WI38 (cell line): ENCODE data around the gene ZFYVE28.

Experiments
- H3K4me3 ChIP-seq: 2 replicates; pipeline ENCODE4 v1.5.1; 2011; ENCODE audit warnings: low read depth, mild to moderate bottlenecking, control low read depth, low read length
- CTCF ChIP-seq: IDR thresholded peaks from 2 replicates; pipeline ENCODE4 v1.5.1; 2012; ENCODE audit warnings: low read depth, mild to moderate bottlenecking, control low read depth, low read length

ZFYVE28 gene

DNA sequence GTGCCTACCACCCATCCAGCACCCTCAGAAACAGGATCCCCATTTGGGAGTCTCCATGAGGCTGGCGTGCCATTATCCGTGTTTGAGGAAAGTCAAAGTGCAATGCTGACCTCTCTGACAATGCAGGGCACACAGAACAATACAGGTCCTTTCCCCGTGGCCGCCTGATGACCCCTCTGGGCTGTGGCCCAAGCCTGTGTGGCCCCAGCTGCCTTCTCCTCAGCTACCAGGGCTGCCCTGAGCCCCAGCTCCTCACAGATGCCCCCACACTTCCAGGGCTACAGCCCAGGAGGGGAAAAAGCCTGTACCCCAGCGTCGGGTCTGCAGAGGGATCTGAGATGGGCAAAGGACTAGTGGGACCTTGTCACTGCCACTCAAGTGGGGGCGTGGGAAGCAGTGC lies 15.5 kb downstream of the ZFYVE28 start:
- no peak for TF ChIP-seq CTCF
- no peak overlapping the region; the same call in 1 of the 2 replicates for H3K4me3 ChIP-seq

- TF ChIP-seq CTCF, result no peak
- H3K4me3 ChIP-seq, result peak overlapping the region; percentile 36
Observed at GRCh38 chr4:2402048-2402842, 16.2 kb downstream of the ZFYVE28 start.

GRCh38 chr4:2401610-2401983 lies 16.8 kb downstream of the ZFYVE28 start:
- no peak for TF ChIP-seq CTCF
- no peak overlapping the region; the same call in 1 of the 2 replicates for H3K4me3 ChIP-seq

DNA sequence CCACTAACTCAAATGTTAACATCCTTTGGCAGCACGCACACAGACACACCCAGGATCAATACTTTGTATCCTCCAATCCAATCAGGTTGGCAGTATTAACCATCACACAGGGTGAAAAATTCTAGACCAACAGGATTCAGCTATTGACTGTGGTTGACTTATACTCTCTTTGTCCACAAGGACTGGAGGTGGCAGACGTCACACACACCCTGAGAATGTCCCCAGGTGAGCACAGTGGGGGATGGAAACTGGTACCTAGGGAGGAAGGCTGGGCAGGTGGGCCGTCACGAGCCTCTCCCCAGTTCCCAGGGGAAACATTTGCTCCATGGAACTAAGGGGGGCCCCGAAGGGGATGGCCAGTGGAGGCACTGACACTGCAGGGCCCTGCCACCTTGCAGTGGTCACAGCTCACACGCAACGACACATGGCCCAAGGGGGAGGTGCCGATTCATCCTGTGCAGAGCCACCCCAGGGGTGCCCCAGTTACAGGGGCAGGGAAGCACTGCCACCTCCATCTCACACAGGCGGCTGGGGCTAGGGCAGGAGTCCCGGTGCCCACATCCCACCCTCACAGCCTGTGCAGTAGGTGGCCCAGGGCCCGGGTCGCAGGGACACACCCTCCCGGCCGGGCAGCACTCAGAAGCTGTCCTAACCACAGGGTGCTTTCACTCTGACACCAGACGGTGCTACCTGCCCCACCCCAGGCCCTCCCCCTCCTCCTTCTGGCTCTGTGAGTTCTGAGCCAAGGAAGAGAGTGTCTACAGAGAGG lies 17.4 kb downstream of the ZFYVE28 start:
- no peak overlapping the region for H3K4me3 ChIP-seq
- no peak for TF ChIP-seq CTCF

- no peak for TF ChIP-seq CTCF
- no peak overlapping the region for H3K4me3 ChIP-seq
Observed at GRCh38 chr4:2399631-2400190, 18.7 kb downstream of the ZFYVE28 start.

DNA sequence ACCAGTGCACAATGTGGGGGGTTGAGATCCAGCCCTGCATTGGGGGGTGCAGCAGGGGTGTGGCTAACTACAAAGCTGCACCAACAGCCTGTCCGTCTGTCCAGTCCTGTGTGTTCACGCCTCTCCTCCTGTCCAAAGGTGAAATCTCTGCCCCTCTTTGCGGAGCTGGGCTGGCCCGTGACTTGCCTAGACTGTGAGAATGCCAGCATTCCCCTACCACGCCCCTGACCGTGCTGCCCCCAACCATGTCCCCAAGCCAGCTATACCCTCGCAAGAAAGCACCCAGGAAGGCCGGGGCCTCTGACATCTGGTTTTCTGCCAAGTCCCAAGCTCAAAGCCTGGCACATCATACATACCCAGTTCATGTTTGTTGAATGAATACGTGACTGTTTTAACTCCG lies 19.2 kb downstream of the ZFYVE28 start:
- no peak for TF ChIP-seq CTCF
- H3K4me3 ChIP-seq, result no peak overlapping the region
